ENCODE data around the gene PRPF39. TPM values are rescaled to one million over a fixed set of nuclear protein-coding genes. Genes with fewer than 3 reads are reported as not detected.

Gene PRPF39
- 10 to 100 TPM; 39.2 to 39.6 TPM for total RNA-seq

GRCh38 chr14:45083976-45084722, at the start of gene PRPF39:
PRPF39 (plus strand) TSS chr14:45084116; CDS start chr14:45095240, 11,124 bp downstream.

GRCh38 chr14:45134051-45134958, 50.4 kb downstream of the PRPF39 start, which contains the start of gene FKBP3:
FKBP3 (minus strand) TSS chr14:45134481; CDS start chr14:45134456, 25 bp downstream.

GRCh38 chr14:45135659-45136395, 51.9 kb downstream of the PRPF39 start, which contains the start of gene FANCM:
FANCM (plus strand) TSS chr14:45135930; CDS start chr14:45136032, 102 bp downstream.

Other genes starting within 250 kb of the PRPF39 start
- 10 to 100 TPM; 17.8 to 18.5 TPM for gene KLHL28, start 122.2 kb upstream of the PRPF39 start, total RNA-seq
- 1 to 10 TPM; 6.8 to 7.1 TPM for gene TOGARAM1, start 121.9 kb upstream of the PRPF39 start, total RNA-seq
- gene FKBP3, start 50.4 kb downstream of the PRPF39 start, total RNA-seq, result 10 to 100 TPM; 53.7 to 55.4 TPM
- 10 to 100 TPM; 11.2 to 11.5 TPM for gene FANCM, start 51.8 kb downstream of the PRPF39 start, total RNA-seq
- 10 to 100 TPM; 56.3 to 62.5 TPM for gene MIS18BP1, start 169.1 kb downstream of the PRPF39 start, total RNA-seq